ENCODE results near the gene PZP. TPM values are rescaled to one million over a fixed set of nuclear protein-coding genes. Genes with fewer than 3 reads are reported as not detected.
A peak's percentile ranks its signal among the peaks of the same experiment; 100 is the strongest.

The PZP gene
- total and polyA plus RNA-seq, 2 of the 13 experiments (the other 11 are each of a cell fraction or from before 2014, with no cell fraction given): 0.07 to 0.89 TPM

- TF ChIP-seq ZNF34 (CRISPR knock-in tag; IDR thresholded peaks at IDR 0.05; ENCODE audit: borderline replicate concordance) (no peak), ZNF780A (CRISPR knock-in tag; IDR thresholded peaks at IDR 0.05) (no peak), ZNF136 (CRISPR knock-in tag; IDR thresholded peaks at IDR 0.05; ENCODE audit: low read depth) (no peak), BRD4 (CRISPR knock-in tag; IDR thresholded peaks at IDR 0.05) (no peak), AFF4 (CRISPR knock-in tag; IDR thresholded peaks at IDR 0.05) (no peak), TEAD2 (CRISPR knock-in tag; IDR thresholded peaks at IDR 0.05) (no peak), ERF (CRISPR knock-in tag; IDR thresholded peaks at IDR 0.05) (peak; percentile 73), THAP11 (CRISPR knock-in tag; IDR thresholded peaks at IDR 0.05) (peak; percentile 40; the same call in 1 of the 2 replicates), MIER3 (CRISPR knock-in tag; IDR thresholded peaks at IDR 0.05; ENCODE audit: borderline replicate concordance) (peak; percentile 89; the same call in 1 of the 2 replicates), SRSF4 (IDR thresholded peaks at IDR 0.05; ENCODE audit: low read depth, low read length, poor library complexity, severe bottlenecking) (no peak), PRPF4 (IDR thresholded peaks at IDR 0.05; ENCODE audit: low read depth, low read length, poor library complexity, severe bottlenecking) (no peak), PHF5A (CRISPR knock-in tag; IDR thresholded peaks at IDR 0.05; ENCODE audit: low read depth, unreplicated experiment) (no peak), ZNF761 (CRISPR knock-in tag; conservative IDR thresholded peaks at IDR 0.05) (no peak), PTBP1 (IDR thresholded peaks at IDR 0.05; ENCODE audit: low read depth, low read length, poor library complexity, severe bottlenecking) (no peak), MED8 (CRISPR knock-in tag; IDR thresholded peaks at IDR 0.05; ENCODE audit: insufficient replicate concordance) (peak; percentile 95), RBAK (CRISPR knock-in tag; IDR thresholded peaks at IDR 0.05) (no peak), ZNF510 (CRISPR knock-in tag; IDR thresholded peaks at IDR 0.05; ENCODE audit: low read depth) (no peak), BHLHE40 (IDR thresholded peaks at IDR 0.05; ENCODE audit: low read length) (0 out of 2 replicates have a peak, but pooled peaks have one; percentile 20), ZNF350 (CRISPR knock-in tag; IDR thresholded peaks at IDR 0.05; ENCODE audit: borderline replicate concordance, low read depth) (no peak), ZNF878 (CRISPR knock-in tag; IDR thresholded peaks at IDR 0.05) (peak; percentile 76; the same call in 1 of the 2 replicates)
- TF ChIP-seq, protein P1, sequence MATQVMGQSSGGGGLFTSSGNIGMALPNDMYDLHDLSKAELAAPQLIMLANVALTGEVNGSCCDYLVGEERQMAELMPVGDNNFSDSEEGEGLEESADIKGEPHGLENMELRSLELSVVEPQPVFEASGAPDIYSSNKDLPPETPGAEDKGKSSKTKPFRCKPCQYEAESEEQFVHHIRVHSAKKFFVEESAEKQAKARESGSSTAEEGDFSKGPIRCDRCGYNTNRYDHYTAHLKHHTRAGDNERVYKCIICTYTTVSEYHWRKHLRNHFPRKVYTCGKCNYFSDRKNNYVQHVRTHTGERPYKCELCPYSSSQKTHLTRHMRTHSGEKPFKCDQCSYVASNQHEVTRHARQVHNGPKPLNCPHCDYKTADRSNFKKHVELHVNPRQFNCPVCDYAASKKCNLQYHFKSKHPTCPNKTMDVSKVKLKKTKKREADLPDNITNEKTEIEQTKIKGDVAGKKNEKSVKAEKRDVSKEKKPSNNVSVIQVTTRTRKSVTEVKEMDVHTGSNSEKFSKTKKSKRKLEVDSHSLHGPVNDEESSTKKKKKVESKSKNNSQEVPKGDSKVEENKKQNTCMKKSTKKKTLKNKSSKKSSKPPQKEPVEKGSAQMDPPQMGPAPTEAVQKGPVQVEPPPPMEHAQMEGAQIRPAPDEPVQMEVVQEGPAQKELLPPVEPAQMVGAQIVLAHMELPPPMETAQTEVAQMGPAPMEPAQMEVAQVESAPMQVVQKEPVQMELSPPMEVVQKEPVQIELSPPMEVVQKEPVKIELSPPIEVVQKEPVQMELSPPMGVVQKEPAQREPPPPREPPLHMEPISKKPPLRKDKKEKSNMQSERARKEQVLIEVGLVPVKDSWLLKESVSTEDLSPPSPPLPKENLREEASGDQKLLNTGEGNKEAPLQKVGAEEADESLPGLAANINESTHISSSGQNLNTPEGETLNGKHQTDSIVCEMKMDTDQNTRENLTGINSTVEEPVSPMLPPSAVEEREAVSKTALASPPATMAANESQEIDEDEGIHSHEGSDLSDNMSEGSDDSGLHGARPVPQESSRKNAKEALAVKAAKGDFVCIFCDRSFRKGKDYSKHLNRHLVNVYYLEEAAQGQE (IDR thresholded peaks at IDR 0.05; ENCODE audit: borderline replicate concordance in 1 of 2, low read depth in 1 of 2, low read length in 2 of 2): peak in 1 of 2 experiments; percentile 62; a peak in 2 of 4 replicates
- TF ChIP-seq, protein P2, sequence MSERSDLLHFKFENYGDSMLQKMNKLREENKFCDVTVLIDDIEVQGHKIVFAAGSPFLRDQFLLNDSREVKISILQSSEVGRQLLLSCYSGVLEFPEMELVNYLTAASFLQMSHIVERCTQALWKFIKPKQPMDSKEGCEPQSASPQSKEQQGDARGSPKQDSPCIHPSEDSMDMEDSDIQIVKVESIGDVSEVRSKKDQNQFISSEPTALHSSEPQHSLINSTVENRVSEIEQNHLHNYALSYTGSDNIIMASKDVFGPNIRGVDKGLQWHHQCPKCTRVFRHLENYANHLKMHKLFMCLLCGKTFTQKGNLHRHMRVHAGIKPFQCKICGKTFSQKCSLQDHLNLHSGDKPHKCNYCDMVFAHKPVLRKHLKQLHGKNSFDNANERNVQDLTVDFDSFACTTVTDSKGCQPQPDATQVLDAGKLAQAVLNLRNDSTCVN (CRISPR knock-in tag; IDR thresholded peaks at IDR 0.05; ENCODE audit: borderline replicate concordance): no peak
Measured at GRCh38 chr12:9122091-9122609, 86.0 kb downstream of the PZP start (continued).
